Epithelial cell of esophagus (primary cell): Measurements from ENCODE around the gene GJA5.

Experiments used
- DNase-seq: peaks from one replicate; pipeline ENCODE4 v3.0.0; 2010; ENCODE audit warnings: low read depth
- H3K4me3 ChIP-seq: 2 replicates; pipeline ENCODE4 v1.5.1; 2011; ENCODE audit warnings: mild to moderate bottlenecking, low read length, control low read depth
- CTCF ChIP-seq: IDR thresholded peaks from 2 replicates; pipeline ENCODE4 v1.5.1; 2011; ENCODE audit warnings: low read depth, mild to moderate bottlenecking, low read length, control low read depth, inconsistent platforms; ENCODE audit not compliant: insufficient read depth; ENCODE audit errors: missing control alignments

GJA5 gene

GRCh38 chr1:147781056-147781471, 20.7 kb upstream of the GJA5 start:
- no peak for TF ChIP-seq CTCF
- no peak overlapping the region for H3K4me3 ChIP-seq
- DNase-seq, result peak; percentile 44

GRCh38 chr1:147777694-147778093, 17.3 kb upstream of the GJA5 start:
- TF ChIP-seq CTCF, result no peak
- no peak for DNase-seq
- no peak overlapping the region for H3K4me3 ChIP-seq

GRCh38 chr1:147773215-147773715, 12.9 kb upstream of the GJA5 start:
- DNase-seq, result no peak
- no peak for TF ChIP-seq CTCF
- no peak overlapping the region for H3K4me3 ChIP-seq

- no peak for TF ChIP-seq CTCF
- H3K4me3 ChIP-seq, result no peak overlapping the region
These were observed 12.2 kb upstream of the GJA5 start for GRCh38 chr1:147772570-147772969.

GRCh38 chr1:147771226-147772125, 11.1 kb upstream of the GJA5 start:
- peak; percentile 69 for DNase-seq
- no peak for TF ChIP-seq CTCF
- H3K4me3 ChIP-seq, result no peak overlapping the region

More at GRCh38 chr1:147772570-147772969, 12.2 kb upstream of the GJA5 start:
- no peak for DNase-seq

- H3K4me3 ChIP-seq, result no peak overlapping the region
- TF ChIP-seq CTCF, result no peak
- DNase-seq, result no peak
These were observed 8.7 kb upstream of the GJA5 start for GRCh38 chr1:147769106-147769505.
